NCI-H2196 (cell line): Measurements from ENCODE around the gene PRIM2.
"Not testable (repeated sequence)": the region's sequence is repeated elsewhere in the genome, so short reads cannot be mapped to it uniquely, and the experiment has no call there.

Experiments used
- DNase-seq: peaks from one replicate; lab custom pipeline; 2025; ENCODE audit not compliant: unreplicated experiment; lab: John Stamatoyannopoulos, UW

The PRIM2 gene

DNA sequence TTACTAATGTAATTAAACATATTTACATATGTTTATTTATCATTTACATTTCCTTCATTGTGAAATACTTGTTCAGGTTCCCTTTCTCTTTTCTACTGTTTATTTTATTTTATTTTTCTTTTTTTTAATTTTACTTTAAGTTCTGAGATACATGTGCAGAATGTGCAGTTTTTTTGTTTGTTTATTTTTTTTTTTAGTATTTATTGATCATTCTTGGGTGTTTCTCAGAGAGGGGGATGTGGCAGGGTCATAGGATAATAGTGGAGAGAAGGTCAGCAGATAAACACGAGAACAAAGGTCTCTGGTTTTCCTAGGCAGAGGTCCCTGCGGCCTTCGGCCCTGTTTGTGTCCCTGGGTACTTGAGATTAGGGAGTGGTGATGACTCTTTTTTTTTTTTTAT lies 8.7 kb upstream of the PRIM2 start:
- DNase-seq: not testable (repeated sequence)

DNA sequence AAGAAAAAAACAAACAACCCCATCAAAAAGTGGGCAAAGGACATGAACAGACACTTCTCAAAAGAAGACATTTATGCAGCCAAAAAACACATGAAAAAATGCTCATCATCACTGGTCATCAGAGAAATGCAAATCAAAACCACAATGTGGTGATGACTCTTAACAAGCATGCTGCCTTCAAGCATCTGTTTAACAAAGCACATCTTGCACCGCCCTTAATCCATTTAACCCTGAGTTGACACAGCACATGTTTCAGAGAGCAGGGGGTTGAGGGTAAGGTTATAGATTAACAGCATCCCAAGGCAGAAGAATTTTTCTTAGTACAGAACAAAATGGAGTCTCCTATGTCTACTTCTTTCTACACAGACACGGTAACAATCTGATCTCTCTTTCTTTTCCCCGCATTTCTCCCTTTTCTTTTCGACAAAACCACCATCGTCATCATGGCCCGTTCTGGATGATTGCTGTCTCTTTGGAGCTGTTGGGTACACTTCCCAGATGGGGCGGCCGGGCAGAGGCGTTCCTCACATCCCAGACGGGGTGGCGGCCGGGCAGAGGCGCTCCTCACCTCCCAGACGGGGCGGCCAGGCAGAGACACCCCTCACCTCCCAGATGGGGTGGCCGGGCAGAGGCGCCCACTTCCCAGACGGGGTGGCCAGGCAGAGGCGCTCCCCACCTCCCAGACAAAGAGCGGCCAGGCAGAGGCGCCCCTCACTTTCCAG lies 7.2 kb upstream of the PRIM2 start:
- not testable (repeated sequence) for DNase-seq

DNA sequence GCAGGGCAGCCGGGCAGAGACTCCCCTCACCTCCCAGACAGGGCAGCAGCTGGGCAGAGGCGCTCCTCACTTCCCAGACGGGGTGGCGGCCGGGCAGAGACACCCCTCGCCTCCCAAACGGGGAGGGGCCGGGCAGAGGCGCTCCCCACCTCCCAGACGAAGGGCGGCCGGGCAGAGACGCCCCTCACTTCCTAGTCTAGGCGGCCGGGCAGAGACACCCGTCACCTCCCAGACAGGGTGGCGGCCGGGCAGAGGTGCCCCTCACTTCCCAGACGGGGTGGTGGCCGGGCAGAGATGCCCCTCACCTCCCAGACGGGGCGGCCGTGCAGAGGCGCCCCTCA lies 6.6 kb upstream of the PRIM2 start:
- no peak for DNase-seq

DNA sequence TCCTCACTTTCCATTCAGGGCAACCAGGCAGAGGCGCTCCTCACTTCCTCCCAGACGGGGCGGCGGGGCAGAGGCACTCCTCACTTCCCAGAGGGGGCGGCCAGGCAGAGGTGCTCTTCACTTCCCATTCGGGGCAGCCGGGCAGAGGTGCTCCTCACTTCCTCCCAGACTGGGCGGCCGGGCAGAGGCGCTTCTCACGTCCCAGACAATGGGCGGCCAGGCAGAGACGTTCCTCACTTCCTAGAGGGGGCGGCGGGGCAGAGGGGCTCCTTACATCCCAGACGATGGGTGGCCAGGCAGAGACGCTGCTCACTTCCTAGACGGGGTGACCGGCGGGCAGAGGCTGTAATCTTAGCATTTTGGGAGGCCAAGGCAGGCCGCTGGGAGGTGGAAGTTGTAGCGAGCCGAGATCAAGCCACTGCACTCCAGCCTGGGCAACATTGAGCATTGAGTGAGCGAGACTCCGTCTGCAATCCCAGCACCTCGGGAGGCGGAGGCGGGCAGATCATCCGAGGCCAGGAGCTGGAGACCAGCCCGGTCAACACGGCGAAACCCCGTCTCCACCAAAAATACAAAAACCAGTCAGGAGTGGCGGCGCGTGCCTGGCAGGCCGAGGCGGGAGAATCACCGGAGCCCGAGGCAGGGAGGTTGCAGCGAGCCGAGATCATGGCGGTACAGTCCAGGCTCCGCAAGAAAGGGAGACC lies 6.0 kb upstream of the PRIM2 start:
- DNase-seq: not testable (repeated sequence)

DNA sequence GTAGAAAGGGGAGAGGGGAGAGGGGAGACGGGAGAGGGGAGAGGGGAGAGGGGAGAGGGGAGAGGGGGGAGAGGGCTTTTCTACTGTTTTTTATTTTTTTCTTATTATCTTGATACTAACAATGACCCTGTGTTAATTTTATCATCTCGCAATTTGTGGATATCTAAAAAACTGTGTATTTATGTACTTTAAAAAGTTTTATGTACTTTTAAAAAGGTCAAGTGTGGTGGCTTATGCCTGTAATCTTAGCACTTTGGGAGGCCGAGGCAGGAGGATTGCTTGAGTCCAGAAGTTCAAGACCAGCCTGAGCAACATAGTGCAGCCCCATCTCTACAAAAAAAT lies 5.5 kb upstream of the PRIM2 start:
- no peak for DNase-seq

DNA sequence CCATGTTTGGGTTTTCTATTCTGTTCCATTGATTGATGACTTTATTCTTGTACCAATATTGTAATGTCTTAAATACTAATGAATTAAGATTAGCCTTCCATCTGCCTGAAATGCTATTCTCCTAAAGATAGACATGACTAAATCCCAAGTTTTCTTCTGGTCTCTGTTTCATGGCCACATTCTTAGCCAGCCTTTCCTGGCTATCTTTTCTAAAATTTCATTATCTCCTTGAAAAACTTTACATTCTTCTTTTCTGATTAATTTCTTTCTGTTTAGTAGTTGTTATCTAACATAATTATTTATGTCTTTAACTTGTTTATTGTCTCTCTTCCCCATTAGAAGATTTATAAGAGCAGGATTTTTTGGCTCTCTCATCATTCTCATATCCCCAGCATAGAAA lies 4.4 kb upstream of the PRIM2 start:
- no peak for DNase-seq

DNA sequence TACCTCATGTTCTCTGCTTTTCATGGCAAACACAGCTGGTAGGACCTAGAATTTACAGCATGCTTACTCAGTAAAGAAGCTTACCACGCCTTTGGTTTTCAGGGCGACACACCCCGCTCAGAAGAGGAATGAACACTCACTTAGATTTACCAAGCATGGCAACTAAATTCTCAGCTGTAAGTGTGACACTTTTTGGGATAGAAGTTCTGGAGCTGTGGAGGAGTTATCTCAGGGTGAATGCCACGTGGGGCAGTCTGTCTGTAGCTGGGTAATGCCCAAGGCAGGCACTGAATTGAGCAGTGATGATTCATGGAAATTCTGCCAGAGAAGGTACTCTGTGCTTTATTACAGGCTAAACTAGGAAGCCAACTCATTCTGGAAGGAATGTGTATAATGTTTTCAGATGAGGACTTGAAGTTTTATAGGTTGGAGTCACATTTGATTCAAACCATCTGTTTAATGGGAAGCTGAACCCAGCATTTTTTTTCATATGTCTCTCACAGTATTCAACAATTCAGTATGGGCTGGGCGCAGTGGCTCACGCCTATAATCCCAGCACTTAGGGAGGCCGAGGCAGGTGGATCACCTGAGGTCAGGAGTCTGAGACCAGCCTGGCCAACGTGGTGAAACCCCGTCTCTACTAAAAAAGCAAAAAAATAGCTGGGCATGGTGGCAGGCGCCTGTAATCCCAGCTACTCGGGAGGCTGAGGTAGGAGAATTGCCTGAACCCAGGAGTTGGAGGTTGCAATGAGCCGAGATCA lies 3.5 kb upstream of the PRIM2 start:
- DNase-seq: no peak

DNA sequence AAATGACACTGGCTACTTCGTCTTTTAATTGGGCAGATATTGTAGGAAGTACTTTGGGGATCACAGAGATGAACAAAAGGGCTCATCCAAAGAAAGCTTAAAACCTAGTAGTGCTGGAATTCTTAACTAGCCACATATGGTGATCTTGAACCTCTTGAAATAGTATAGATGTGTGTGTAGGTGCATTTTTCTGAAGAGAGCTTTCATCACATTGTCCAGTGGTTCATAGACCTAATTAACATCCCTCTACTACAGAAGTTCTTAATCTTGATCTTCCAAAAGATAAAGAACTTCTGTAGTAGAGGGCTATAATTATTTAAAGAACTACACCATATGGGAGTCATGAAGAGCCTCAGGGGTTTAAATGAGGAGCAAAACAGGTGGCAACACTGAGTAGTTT lies 2.3 kb upstream of the PRIM2 start:
- DNase-seq: no peak

DNA sequence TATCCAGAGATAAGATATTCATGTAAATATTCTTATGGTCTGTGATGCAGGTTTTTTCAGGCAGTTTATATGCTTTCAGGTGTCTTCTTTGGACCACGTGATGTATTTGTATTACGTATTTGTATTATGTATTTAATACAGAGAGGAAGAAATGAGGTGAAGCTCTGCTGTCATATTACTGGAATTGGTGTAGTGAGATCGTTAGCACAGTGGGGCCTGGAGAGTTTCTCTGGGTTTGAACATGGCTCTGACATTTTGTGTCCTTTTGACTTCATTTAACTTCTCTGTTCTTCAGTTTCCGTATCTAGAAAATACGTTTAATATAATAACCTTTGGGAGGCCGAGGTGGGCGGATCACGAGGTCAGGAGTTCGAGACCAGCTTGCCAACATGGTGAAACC lies 1.6 kb upstream of the PRIM2 start:
- no peak for DNase-seq

DNA sequence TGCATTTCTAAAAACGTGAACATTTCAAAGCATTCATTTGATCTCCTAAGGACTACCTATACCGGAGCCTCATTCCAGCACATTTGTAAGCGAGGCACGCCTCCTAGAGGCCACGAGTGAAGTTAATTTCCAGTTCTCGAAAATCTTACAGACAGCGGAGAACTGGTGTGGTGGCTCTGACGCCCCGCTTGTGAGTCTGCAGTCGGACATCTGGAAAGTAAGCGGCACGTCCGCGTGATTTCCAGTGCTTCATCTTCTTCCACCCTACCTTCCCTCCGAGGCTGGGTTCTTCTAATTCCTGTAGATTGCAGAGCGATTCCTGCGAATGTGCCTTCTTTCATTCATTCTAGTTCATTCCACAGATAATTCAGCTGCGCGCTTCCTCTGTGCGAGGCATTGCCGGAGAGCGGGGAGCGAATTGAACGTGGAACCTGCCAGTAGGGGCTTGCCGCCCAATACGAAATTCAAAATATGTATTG lies 810 bp upstream of the PRIM2 start:
- peak; percentile 84 for DNase-seq

DNA sequence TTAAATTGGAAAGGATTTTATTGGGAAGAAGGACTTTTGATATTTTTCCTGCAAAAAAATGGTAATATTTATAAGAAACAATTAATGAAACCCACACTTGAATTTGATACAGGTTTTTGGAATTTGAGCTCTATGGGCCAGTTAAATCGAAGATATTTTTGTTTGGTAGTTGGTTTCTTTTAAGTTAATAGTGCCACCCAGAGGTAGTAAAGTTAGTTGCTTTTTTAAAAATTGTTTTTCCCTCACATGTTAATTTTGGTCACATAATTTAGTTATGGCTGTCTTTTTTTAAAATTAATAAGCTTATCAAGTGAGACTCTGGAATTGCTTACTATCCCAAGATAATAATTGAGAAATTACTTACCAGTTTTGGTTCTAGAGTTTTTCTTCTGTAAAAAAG lies 7.1 kb downstream of the PRIM2 start:
- no peak for DNase-seq

DNA sequence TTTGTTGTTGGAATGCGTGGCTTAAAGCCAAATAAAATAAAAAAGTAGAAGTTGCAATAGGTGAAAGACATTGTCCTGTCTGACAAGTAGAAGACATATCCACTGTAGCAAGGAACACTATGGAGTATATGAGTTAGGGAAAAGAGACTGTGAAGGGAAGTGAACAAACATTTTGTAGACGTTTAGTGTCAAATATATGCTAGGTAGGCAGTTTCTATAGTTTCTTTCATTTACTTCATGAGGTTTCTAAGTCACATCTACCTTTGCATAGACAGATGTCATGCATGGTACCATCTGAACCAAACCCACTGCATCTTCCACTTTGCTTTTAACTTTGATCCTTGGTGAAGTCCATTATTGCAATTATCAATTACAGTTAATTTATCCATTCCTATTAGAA lies 9.9 kb downstream of the PRIM2 start:
- no peak for DNase-seq

DNA sequence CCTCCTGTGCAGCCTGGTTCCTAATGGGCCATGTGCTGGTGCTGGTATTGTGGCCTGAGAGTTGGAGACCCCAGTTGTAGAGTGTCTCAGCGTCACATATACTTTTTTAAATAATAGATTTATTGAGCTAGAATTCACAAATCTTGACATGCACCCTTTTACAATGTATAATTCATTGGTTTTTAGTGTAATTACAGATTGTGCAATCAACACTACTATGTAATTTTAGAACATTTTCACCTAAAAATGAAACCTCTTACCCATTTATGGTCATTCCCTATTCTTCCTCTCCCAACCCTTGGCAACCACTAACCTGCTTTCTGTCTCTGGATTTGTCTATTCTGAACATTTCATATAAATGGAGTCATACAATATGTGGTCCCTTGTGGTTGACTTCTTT lies 10.6 kb downstream of the PRIM2 start:
- no peak for DNase-seq

DNA sequence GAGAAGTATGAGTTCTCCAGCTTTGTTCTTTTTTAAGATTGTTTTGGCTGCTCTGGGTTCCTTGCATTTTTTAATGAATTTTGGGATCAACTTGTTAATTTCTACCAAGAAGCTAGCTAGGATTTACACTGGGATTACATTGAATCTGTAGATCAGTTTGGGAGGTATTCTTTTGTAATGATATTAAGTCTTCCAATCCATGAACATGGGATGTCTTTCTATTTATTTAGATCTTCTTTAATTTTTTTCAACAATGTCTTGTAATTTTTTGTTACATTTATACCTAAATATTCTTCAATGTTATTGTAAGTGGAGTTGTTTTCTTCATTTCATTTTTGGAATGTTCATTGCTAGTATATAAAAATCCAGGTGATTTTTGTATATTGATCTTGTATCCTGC lies 12.5 kb downstream of the PRIM2 start:
- no peak for DNase-seq

DNA sequence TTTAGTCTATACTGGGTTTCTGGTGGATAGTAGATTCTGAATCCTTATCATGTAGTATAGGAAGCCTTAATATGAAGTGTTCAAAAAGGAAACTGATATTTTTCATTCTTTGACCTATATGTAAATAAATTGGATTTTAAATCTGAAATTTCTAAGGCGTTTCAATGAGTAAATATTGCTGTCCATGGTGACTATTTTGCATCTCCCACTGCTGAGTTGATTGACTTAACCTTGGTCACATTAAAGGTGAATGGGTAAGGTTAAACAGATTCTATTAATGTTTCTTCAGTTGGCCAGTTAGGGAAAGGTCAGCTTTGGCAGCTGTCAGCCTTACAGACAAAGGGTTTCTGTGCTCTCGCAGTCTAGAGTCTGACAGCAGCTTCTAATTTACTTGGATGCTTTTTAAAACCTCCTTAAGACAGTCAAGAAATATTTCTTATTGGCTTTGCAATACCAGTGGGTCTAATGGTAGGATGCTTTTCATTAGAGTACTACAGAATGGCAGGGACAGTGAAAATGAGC lies 24.8 kb downstream of the PRIM2 start:
- no peak for DNase-seq

DNA sequence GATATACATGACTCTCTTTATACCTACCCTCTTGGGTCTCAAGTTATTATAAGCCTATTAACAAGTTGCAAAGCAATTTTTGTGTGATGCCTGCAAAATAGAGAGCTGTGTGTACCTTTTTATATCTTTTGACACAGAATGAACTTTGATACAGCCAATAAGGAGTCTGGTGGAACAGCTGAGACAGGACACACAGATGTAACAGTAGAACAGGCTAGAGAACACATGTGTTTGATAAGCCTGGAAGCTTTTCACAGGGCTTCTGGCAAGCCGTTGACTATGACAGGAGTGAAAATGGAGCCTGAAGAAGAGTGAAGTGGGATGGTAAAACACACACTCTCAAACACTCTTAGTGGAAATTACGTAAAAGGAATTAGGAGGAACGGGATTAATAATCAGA lies 25.9 kb downstream of the PRIM2 start:
- not testable (repeated sequence) for DNase-seq

DNA sequence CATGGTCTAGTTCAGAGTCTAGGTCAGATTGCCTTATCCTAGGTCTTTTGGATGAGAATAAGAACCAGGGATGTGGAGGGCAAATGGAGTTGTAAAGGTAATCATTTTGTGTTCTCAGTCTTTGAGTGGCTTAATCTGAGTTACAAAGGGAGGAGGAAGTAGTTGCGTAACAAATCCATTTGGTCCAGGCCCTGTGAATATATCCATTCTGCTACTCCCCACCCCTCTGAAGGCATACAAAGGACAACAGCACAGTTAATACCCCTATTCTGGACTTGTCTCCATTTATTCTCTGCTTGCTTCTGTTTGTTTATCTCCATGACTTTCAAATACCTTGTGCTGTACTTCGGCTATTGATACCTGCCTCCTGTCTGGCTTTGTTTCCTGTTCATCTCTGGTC lies 29.3 kb downstream of the PRIM2 start:
- not testable (repeated sequence) for DNase-seq

DNA sequence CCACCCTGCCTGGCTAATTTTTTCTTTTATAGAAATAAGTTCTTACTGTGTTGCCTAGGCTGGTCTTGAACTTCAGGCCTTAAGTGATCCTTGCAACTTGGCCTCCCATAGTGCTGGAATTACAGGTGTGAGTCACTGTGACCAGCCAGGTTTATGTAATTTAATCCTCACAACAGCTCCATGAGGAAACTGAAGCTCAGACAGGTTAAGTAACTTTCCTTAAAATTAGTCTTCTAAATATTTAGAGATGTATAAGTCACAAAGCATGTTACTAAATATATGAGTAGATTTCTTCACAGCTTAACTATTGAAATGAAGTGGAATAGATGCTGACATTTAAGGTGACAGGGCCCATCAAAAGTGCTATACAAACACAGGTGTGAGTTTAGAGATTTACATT lies 30.2 kb downstream of the PRIM2 start:
- DNase-seq: not testable (repeated sequence)

DNA sequence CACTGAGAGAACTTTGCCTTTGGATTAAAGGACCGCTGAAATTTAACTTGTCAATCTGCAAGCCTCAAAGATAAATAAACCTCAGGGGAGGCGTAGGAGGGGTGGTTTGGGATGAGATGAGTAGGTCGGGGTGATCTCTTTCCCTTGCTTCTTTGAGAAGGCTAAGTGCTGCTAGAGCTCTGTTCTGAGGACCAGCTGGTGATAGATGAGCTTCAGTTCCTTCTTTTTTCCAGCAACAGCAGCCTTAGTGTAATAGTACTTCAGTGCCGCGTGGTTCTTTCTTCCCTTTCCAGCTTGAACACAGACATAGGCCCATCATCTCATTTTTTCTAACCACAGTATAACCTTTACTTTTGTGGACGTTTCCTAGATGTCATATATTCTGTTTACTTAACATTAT lies 33.0 kb downstream of the PRIM2 start:
- not testable (repeated sequence) for DNase-seq

DNA sequence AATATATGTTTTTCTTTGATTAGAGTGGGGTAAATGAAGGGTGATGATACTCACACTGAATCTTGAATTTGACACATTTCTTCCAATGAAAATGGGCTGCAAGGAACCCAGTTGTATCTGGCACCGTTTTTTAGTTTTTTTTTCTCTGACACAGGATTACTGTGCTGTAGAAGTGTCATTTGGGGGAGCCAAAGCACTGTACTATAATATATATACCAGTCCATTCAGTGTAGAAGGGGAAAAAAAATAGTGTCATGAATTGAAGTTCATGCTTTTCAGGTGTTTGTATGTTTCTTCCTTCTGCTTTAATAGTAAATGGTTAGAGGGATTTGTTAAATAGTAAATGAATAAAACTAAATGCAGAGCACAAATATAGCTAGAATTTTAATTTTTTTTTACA lies 35.2 kb downstream of the PRIM2 start:
- not testable (repeated sequence) for DNase-seq

DNA sequence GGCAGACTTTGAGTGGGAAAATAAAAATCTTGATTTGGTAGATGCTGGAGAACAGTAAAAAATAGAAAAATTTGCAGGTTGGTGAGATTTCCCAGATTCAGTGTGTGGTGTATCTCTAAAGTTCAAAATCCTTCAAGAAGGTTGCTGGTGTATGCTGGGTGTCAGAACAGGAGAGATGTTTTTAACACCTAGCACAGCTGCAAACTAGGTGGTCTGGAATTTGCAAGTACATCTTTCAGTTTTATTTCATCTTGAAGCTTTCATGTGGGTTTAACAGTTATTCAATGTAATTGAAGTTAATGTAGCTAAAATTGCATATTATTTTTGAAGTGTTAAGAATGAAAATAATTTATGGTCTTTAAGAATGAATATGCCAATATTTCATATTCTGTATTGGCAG lies 40.9 kb downstream of the PRIM2 start:
- DNase-seq: not testable (repeated sequence)

DNA sequence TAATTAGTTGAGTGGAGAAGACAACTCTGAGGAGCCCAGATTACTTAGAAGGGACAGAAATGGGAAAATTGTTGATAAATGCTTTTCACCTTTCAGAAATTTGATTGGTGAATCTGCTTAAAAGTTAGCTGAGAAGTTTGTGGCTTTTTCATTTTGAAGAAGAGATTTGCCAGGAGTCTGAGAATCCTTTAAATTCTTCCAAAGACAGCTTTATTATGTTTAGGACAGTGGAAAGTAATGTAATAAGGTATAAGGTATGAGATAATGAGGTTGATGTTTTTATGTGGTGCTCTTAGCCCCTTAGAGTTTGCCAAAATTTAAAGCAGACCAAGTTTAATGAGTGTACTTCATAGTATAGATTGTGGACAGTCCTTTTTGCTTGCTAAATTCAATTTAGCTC lies 42.3 kb downstream of the PRIM2 start:
- not testable (repeated sequence) for DNase-seq
